Measurements from ENCODE around the gene ACOXL. TPM values are rescaled to one million over a fixed set of nuclear protein-coding genes. Genes with fewer than 3 reads are reported as not detected.

The ACOXL gene
- polyA plus RNA-seq, 3 donors, result 0.35 TPM; not detected in 2

- Histone ChIP-seq H3K9ac (ENCODE audit: insufficient read depth, low read length, poor library complexity, severe bottlenecking) (no peak overlapping the region), H3K36me3 (replicated peaks in 1 of 2; ENCODE audit: control insufficient read depth in 1 of 2, insufficient read depth in 2 of 2, low read length in 2 of 2) (no peaks in the 10 kb centered on the region), H3K9me3 (replicated peaks in 1 of 2; ENCODE audit: control insufficient read depth in 1 of 2, insufficient read depth in 1 of 2, low read length in 2 of 2) (no peaks in the 10 kb centered on the region), H3K27ac (ENCODE audit: low read depth in 1 of 2, low read length in 2 of 2) (no peak overlapping the region), H3K4me3 (replicated peaks in 1 of 3; ENCODE audit: low read depth in 2 of 3, low read length in 3 of 3) (no peak overlapping the region), H3K4me2 (replicated peaks; ENCODE audit: extremely low read depth, low read length, poor library complexity, severe bottlenecking) (no peak overlapping the region), H3K4me1 (ENCODE audit: control insufficient read depth in 1 of 2, insufficient read depth in 2 of 2, low read length in 2 of 2) (no peaks in the 10 kb centered on the region), H3K27me3 (ENCODE audit: control insufficient read depth in 2 of 2, insufficient read depth in 2 of 2, low read length in 2 of 2) (no peaks in the 10 kb centered on the region), H4K20me1 (ENCODE audit: insufficient read depth, low read length) (no peaks in the 10 kb centered on the region), H2AFZ (ENCODE audit: insufficient read depth, low read depth, low read length, poor library complexity, severe bottlenecking) (no peak overlapping the region), H3K79me2 (ENCODE audit: insufficient read depth, low read length) (no peaks in the 10 kb centered on the region)
- Mint-ChIP-seq H3K27me3 (ENCODE audit: low read depth in 3 of 3) (peaks cover 2 to 14% (median 4%) of the 10 kb centered on the region in 3 donors), H3K9me3 (no peaks in the 10 kb centered on the region), H3K27ac (peak overlapping the region in 1 of 7 donors; percentile 57), H3K4me3 (no peak overlapping the region), H3K36me3 (no peaks in the 10 kb centered on the region), H3K4me1 (no peaks in the 10 kb centered on the region)
- WGBS (ENCODE audit: insufficient coverage), result 100% methylated on average over 3 of the region's 8 CpGs
- intact Hi-C loops (cut with micrococcal nuclease), result no loop called here
- DNase-seq, result no peak
- TF ChIP-seq CTCF (IDR thresholded peaks at IDR 0.05), result no peak
Observed at GRCh38 chr2:110836671-110837070, 104.3 kb downstream of the ACOXL start.

- 91% methylated on average over 8 of the region's 13 CpGs for WGBS (ENCODE audit: insufficient coverage)
- H3K4me3 ChIP-seq (replicated peaks in 1 of 3; ENCODE audit: low read depth in 2 of 3, low read length in 3 of 3), result no peak overlapping the region
- TF ChIP-seq CTCF (IDR thresholded peaks at IDR 0.05), result no peak
- H3K9me3 Mint-ChIP-seq, result no peaks in the 10 kb centered on the region
- no peak overlapping the region for H2AFZ ChIP-seq (ENCODE audit: insufficient read depth, low read depth, low read length, poor library complexity, severe bottlenecking)
- H3K36me3 Mint-ChIP-seq, result no peaks in the 10 kb centered on the region
- H3K4me1 Mint-ChIP-seq, result no peaks in the 10 kb centered on the region
- no peaks in the 10 kb centered on the region for H3K36me3 ChIP-seq (replicated peaks in 1 of 2; ENCODE audit: control insufficient read depth in 1 of 2, insufficient read depth in 2 of 2, low read length in 2 of 2)
- no peak for DNase-seq
- peaks cover 2 to 11% (median 2%) of the 10 kb centered on the region in 3 donors for H3K27me3 Mint-ChIP-seq (ENCODE audit: low read depth in 3 of 3)
- H3K27me3 ChIP-seq (ENCODE audit: control insufficient read depth in 2 of 2, insufficient read depth in 2 of 2, low read length in 2 of 2), result no peaks in the 10 kb centered on the region
- H3K27ac Mint-ChIP-seq, result no peak overlapping the region
- no peaks in the 10 kb centered on the region for H3K9me3 ChIP-seq (replicated peaks in 1 of 2; ENCODE audit: control insufficient read depth in 1 of 2, insufficient read depth in 1 of 2, low read length in 2 of 2)
- no peaks in the 10 kb centered on the region for H4K20me1 ChIP-seq (ENCODE audit: insufficient read depth, low read length)
- no peak overlapping the region for H3K4me3 Mint-ChIP-seq
- no peak overlapping the region for H3K27ac ChIP-seq (ENCODE audit: low read depth in 1 of 2, low read length in 2 of 2)
- H3K4me1 ChIP-seq (ENCODE audit: control insufficient read depth in 1 of 2, insufficient read depth in 2 of 2, low read length in 2 of 2), result no peaks in the 10 kb centered on the region
- no peak overlapping the region for H3K4me2 ChIP-seq (replicated peaks; ENCODE audit: extremely low read depth, low read length, poor library complexity, severe bottlenecking)
- no peaks in the 10 kb centered on the region for H3K79me2 ChIP-seq (ENCODE audit: insufficient read depth, low read length)
- no peak overlapping the region for H3K9ac ChIP-seq (ENCODE audit: insufficient read depth, low read length, poor library complexity, severe bottlenecking)
- intact Hi-C loops (cut with micrococcal nuclease), result no loop called here
Observed at GRCh38 chr2:110837446-110838409, 105.4 kb downstream of the ACOXL start.
